GM13977 (cell line): ENCODE measurements around the gene ARMC6.
"Not testable (repeated sequence)": the region's sequence is repeated elsewhere in the genome, so short reads cannot be mapped to it uniquely, and the experiment has no call there.

ENCODE experiments used
- DNase-seq: peaks from one replicate; pipeline ENCODE4 v3.0.0; 2012; ENCODE audit warnings: low spot score
- in situ Hi-C: fragments of 300-500 bp; cut with MboI; formaldehyde crosslinking; loops from one replicate; pipeline ENCODE4 v1.12.0; 2022; ENCODE audit warnings: low sequenced_read_pairs, low pct_unique_long_range_greater_than_20kb, mixed read lengths, inconsistent platforms; ENCODE audit not compliant: unreplicated experiment
- TF ChIP-seq, protein P1 (sequence below): IDR thresholded peaks from 2 replicates; pipeline ENCODE4 v1.5.1; 2012; ENCODE audit warnings: mild to moderate bottlenecking, control low read depth; ENCODE audit not compliant: insufficient read depth; ENCODE audit errors: extremely low read depth, missing control alignments

The ARMC6 gene

DNA sequence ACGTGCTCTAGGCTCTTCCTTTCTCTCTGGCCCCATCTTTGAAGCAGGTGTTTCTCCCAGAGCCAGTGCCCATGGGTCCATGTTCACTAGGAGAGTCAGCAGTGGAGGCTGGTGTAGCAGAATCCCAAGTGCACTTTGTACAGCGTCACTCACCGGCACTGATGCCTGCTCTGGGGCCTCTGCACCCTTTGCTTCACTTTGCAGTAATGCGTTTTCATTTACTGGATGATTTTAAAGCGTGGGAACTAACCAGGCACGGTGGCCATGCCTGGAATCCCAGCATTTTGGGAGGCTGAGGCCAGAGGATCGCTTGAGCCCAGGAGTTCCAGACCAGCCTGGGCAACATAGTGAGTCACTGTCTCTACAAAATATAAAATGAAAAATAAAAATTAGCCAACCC, 61.1 kb downstream of the ARMC6 start:
- no peak for DNase-seq
- in situ Hi-C loops, result no loop called here
- TF ChIP-seq, protein P1, sequence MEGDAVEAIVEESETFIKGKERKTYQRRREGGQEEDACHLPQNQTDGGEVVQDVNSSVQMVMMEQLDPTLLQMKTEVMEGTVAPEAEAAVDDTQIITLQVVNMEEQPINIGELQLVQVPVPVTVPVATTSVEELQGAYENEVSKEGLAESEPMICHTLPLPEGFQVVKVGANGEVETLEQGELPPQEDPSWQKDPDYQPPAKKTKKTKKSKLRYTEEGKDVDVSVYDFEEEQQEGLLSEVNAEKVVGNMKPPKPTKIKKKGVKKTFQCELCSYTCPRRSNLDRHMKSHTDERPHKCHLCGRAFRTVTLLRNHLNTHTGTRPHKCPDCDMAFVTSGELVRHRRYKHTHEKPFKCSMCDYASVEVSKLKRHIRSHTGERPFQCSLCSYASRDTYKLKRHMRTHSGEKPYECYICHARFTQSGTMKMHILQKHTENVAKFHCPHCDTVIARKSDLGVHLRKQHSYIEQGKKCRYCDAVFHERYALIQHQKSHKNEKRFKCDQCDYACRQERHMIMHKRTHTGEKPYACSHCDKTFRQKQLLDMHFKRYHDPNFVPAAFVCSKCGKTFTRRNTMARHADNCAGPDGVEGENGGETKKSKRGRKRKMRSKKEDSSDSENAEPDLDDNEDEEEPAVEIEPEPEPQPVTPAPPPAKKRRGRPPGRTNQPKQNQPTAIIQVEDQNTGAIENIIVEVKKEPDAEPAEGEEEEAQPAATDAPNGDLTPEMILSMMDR, result no peak

DNA sequence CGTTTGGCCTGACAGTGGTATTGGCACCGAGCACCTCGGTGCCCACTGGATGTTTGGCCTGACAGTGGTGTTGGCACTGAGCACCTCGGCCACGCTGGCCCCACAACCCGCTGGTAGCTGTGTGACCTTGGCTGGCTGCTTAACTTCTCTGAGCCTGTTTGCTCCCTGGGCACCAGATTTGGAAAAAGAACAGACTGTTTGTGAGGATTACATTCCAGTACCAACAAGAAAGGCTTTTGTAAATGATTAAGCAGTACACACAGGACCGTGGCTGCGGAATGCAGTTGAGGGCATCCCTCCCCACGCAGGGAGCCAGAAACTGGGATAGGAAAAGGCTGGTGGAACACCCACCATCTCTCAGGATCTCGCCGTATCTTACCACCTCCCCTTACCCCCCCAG, 62.3 kb downstream of the ARMC6 start:
- no peak for DNase-seq
- in situ Hi-C loops, result no loop called here
- TF ChIP-seq, protein P1, result no peak

DNA sequence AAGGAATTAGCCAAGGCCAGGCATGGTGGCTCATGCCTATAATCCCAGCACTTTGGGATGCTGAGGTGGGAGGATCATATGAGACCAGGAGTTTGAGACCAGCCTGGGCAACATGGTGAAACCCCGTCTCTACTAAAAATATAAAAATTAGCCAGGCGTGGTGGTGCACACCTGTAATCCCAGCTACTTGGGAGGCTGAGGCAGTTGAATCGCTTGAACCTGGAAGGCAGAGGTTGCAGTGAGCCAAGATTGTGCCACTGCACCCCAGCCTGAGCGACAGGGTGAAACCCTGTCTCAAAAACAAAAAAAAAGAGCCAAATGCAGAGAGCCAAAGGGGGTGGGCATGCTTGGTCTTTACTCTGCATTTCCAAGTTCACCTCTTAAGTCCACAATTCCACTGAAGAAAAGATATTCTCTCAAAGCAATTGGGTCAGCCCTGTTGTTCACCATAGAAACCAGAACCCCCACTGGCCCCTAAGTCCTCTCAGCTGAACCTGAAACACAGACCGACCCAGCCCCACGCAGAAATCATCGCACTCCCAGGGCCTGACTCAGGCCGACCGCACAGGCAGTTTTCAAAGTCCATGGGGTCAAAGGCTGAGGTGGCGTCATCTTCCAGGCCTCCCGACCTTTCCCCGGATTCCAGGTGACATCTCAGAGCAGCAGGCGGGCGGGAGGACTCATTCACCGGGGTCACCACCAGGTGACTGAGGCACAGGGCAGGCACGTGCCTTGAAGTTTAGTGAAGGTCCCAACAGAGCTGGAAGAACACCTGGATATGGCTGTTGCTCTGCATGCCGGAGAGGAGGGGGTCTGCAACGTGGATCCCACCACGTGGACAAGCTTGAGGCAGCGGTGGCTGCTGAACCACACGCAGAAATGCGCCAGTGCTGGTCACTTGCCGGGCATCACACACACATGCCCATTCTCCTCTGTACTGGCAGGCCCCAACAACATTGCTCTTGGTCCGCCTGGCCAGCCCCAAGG, 63.5 kb downstream of the ARMC6 start:
- TF ChIP-seq, protein P1, result no peak

DNA sequence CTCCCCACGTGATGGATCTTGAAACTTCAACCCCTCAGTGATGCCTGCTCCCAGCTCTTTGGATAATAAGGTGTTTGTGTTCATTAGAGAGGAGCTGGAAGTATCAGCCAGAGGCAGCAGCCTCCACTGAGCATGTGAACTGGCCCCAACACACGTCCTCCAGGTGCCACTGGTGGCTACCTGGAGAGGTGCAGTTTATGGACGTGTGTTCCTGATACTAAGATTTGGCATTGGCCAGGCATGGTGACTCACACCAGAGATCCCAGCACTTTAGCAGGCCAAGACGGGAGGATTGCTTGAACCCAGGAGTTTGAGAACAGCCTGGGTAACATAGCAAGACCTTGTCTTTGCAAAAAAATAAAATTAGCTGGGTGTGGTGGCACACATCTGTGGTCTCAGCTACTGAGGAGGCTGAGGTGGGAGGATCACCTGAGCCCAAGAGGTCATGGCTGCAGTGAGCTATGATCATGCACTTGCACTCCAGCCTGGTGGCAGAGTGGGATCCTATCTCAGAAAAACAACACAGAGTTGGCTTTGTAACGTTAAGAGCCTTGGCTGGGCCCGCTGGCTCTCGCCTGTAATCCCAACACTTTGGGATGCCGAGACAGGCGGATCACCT, 64.8 kb downstream of the ARMC6 start:
- TF ChIP-seq, protein P1, result no peak
- no peak for DNase-seq
- in situ Hi-C loops, result no loop called here

More for the DNA sequence above, 63.5 kb downstream of the ARMC6 start:
- in situ Hi-C loops, result no loop called here
- no peak for DNase-seq

DNA sequence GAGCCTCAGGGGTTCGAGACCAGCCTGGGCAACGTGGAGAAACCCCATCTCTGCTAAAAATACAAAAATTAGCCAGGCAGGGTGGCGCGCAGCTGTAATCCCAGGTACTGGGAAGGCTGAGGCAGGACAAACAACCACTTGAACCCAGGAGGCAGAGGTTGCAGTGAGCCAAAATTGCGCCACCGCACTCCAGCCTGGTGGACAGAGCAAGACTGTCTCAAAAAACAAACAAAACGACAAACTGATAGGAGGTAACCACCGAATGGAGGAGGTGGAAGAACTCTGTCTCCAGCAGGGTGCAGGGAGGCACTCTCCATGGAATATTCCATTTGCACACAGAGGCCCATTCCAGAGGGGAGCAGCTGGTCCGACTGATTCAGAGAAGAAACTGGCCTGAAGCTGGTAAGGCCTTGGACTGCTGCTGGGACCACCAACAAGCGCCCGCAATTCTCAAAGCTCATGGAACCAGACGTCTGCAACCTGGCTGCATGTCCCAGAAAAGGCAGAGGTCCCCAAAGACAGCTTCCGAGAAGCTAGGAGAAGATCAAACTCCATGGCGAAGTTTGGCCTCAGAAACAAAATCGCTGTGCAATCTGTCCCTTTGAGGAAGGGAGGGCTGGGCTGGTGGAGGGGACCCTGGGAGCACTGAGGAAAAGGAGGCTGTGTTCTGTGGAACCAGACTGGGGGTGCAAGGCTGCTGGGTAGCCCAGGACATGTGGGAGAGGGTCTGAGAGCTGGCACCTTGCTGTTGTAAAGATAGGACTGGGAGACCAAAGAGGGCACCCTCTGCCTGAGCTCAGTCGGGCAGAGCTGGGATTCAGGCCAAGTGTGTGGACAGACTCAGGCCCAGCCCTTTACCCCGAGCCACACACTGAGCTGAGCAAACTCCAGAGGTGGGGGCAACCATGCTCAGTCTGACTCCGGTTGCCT, 65.6 kb downstream of the ARMC6 start:
- TF ChIP-seq, protein P1, result no peak
- in situ Hi-C loops, result no loop called here
- DNase-seq, result no peak

DNA sequence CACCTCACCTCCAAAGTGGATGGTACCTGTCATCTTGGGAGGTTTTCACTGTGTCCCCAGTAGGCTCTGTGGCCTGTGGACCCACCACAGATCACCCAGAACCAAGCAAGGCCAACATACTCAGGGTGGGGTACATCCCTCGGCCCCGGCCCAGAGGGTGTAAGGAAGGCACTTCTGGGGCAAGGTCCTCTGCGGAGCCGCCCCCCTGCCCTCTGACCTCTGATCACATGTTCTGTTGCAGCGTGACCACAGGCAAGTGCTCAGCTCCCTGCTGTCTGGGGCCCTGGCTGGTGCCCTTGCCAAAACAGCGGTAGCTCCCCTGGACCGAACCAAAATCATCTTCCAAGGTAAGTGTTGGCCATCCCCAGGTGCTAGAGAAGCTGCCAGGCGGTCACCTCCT, 68.1 kb downstream of the ARMC6 start:
- no peak for DNase-seq

DNA sequence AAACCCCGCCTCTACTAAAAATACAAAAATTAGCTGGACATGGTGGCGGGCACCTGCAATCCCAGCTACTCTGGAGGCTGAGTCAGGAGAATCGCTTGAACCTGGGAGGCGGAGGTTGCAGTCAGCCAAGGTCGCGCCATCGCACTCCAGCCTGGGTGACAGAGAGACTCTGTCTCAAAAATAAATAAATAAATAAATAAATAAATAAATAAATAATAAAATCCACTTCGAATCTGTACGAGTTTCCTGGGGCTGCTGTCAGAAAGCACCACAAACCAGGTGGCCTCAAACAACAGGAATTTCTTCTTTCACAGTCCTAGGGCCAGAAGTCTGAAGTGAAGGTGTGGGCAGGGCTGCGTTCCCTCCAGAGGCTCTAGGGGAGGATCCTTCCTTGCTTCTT, 69.2 kb downstream of the ARMC6 start:
- DNase-seq, result not testable (repeated sequence)

More for the DNA sequence above, 68.1 kb downstream of the ARMC6 start:
- in situ Hi-C loops, result no loop called here
- TF ChIP-seq, protein P1, result no peak

More for the DNA sequence above, 69.2 kb downstream of the ARMC6 start:
- in situ Hi-C loops, result not testable (repeated sequence)
